ENCODE results near the gene NR0B2. TPM values are rescaled to one million over a fixed set of nuclear protein-coding genes. Genes with fewer than 3 reads are reported as not detected.

The NR0B2 gene
- total and polyA plus RNA-seq, 2 of the 13 experiments (the other 11 are each of a cell fraction or from before 2014, with no cell fraction given), result 72.5 to 133 TPM

DNA sequence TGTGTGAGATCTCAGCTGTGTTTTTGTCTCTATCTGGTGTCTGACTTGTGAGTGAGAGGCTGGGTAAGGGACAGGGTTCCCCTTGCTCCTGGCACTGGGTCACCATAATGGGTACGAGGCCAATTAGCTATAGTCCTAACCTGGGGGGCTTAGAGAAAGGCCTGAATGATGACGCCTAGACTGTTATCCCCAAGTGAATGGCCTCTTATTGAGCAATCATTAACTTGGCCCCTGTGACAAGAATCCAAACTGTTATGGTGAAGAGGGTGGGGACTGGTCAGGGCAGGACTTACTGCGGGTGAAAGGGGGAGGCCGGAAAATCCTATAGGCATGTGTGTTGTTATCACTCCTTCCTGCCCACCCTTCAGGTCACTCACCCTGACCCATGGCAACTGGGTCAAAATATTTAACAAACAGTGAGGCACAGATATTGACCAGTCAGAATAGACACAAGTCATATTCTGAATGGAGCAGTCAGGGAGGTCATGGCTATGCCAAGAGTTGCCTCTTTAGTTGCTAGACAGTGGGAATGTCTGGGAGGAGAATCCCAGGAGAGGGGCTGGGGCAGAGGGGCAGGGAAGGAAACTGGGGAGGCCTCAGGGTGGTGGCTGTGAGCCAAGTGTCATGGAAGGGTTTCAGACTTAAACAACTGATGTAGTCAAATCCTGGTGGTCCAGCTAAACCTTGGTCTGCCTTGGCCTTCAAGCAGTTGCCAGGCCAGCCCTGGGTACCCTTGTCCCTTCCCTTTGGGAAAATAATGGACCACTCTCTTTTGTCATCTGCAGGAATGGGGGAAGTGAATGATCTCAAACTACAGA, 3.2 kb downstream of the NR0B2 start (continued):
- TF ChIP-seq, protein P1, sequence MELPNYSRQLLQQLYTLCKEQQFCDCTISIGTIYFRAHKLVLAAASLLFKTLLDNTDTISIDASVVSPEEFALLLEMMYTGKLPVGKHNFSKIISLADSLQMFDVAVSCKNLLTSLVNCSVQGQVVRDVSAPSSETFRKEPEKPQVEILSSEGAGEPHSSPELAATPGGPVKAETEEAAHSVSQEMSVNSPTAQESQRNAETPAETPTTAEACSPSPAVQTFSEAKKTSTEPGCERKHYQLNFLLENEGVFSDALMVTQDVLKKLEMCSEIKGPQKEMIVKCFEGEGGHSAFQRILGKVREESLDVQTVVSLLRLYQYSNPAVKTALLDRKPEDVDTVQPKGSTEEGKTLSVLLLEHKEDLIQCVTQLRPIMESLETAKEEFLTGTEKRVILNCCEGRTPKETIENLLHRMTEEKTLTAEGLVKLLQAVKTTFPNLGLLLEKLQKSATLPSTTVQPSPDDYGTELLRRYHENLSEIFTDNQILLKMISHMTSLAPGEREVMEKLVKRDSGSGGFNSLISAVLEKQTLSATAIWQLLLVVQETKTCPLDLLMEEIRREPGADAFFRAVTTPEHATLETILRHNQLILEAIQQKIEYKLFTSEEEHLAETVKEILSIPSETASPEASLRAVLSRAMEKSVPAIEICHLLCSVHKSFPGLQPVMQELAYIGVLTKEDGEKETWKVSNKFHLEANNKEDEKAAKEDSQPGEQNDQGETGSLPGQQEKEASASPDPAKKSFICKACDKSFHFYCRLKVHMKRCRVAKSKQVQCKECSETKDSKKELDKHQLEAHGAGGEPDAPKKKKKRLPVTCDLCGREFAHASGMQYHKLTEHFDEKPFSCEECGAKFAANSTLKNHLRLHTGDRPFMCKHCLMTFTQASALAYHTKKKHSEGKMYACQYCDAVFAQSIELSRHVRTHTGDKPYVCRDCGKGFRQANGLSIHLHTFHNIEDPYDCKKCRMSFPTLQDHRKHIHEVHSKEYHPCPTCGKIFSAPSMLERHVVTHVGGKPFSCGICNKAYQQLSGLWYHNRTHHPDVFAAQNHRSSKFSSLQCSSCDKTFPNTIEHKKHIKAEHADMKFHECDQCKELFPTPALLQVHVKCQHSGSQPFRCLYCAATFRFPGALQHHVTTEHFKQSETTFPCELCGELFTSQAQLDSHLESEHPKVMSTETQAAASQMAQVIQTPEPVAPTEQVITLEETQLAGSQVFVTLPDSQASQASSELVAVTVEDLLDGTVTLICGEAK (IDR thresholded peaks at IDR 0.05), result no peak
- TF ChIP-seq, protein P1 (CRISPR knock-in tag; IDR thresholded peaks at IDR 0.05), result 0 out of 2 replicates have a peak, but pooled peaks have one; percentile 59
- TF ChIP-seq ZC3H13 (CRISPR knock-in tag; IDR thresholded peaks at IDR 0.05) (peak; percentile 98), ZNF24 (IDR thresholded peaks at IDR 0.05) (peak; percentile 56; the same call in 1 of the 2 replicates), ESRRA (CRISPR knock-in tag; IDR thresholded peaks at IDR 0.05; ENCODE audit: low read depth) (peak; percentile 86), ZBTB20 (CRISPR knock-in tag; IDR thresholded peaks at IDR 0.05; ENCODE audit: borderline replicate concordance, low read depth) (peak; percentile 99), ZNF746 (CRISPR knock-in tag; IDR thresholded peaks at IDR 0.05) (peak; percentile 98), GATAD2A (CRISPR knock-in tag; IDR thresholded peaks at IDR 0.05) (peak; percentile 88), TCF7 (IDR thresholded peaks at IDR 0.05; ENCODE audit: low read depth) (peak; percentile 32; the same call in 1 of the 2 replicates), POLR2A (IDR thresholded peaks at IDR 0.05; ENCODE audit: insufficient read depth in 1 of 2, low read depth in 2 of 2, low read length in 2 of 2) (peak; percentile 69 to 94)
- TF ChIP-seq, protein P2, sequence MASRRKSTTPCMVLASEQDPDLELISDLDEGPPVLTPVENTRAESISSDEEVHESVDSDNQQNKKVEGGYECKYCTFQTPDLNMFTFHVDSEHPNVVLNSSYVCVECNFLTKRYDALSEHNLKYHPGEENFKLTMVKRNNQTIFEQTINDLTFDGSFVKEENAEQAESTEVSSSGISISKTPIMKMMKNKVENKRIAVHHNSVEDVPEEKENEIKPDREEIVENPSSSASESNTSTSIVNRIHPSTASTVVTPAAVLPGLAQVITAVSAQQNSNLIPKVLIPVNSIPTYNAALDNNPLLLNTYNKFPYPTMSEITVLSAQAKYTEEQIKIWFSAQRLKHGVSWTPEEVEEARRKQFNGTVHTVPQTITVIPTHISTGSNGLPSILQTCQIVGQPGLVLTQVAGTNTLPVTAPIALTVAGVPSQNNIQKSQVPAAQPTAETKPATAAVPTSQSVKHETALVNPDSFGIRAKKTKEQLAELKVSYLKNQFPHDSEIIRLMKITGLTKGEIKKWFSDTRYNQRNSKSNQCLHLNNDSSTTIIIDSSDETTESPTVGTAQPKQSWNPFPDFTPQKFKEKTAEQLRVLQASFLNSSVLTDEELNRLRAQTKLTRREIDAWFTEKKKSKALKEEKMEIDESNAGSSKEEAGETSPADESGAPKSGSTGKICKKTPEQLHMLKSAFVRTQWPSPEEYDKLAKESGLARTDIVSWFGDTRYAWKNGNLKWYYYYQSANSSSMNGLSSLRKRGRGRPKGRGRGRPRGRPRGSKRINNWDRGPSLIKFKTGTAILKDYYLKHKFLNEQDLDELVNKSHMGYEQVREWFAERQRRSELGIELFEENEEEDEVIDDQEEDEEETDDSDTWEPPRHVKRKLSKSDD (CRISPR knock-in tag; IDR thresholded peaks at IDR 0.05; ENCODE audit: low read depth), result no peak
- TF ChIP-seq, protein P3, sequence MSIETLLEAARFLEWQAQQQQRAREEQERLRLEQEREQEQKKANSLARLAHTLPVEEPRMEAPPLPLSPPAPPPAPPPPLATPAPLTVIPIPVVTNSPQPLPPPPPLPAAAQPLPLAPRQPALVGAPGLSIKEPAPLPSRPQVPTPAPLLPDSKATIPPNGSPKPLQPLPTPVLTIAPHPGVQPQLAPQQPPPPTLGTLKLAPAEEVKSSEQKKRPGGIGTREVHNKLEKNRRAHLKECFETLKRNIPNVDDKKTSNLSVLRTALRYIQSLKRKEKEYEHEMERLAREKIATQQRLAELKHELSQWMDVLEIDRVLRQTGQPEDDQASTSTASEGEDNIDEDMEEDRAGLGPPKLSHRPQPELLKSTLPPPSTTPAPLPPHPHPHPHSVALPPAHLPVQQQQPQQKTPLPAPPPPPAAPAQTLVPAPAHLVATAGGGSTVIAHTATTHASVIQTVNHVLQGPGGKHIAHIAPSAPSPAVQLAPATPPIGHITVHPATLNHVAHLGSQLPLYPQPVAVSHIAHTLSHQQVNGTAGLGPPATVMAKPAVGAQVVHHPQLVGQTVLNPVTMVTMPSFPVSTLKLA (IDR thresholded peaks at IDR 0.05), result 0 out of 2 replicates have a peak, but pooled peaks have one; percentile 23
- TF ChIP-seq, protein P4, sequence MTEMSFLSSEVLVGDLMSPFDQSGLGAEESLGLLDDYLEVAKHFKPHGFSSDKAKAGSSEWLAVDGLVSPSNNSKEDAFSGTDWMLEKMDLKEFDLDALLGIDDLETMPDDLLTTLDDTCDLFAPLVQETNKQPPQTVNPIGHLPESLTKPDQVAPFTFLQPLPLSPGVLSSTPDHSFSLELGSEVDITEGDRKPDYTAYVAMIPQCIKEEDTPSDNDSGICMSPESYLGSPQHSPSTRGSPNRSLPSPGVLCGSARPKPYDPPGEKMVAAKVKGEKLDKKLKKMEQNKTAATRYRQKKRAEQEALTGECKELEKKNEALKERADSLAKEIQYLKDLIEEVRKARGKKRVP (CRISPR knock-in tag; IDR thresholded peaks at IDR 0.05), result 0 out of 4 replicates have a peak, but pooled peaks of 1 of the 2 experiments have one; percentile 48

Measured in HepG2 (cell line).